NT2/D1 (cell line): ENCODE results near the gene HOXA5.
A peak's percentile ranks its signal among the peaks of the same experiment; 100 is the strongest.

Experiments
- DNase-seq: peaks from one replicate; pipeline ENCODE4 v3.0.0-alpha.2; 2011; ENCODE audit warnings: low read depth, low spot score
- H3K27me3 ChIP-seq: 2 replicates; pipeline ENCODE4 v1.6.0; 2011; ENCODE audit warnings: mild to moderate bottlenecking; ENCODE audit not compliant: insufficient read length, insufficient read depth
- H3K36me3 ChIP-seq: 2 replicates; pipeline ENCODE4 v1.6.1; 2011; ENCODE audit warnings: mild to moderate bottlenecking, low read length, mixed read lengths; ENCODE audit not compliant: insufficient read depth, insufficient read length
- H3K4me1 ChIP-seq: 2 replicates; pipeline ENCODE4 v1.5.1; 2011; ENCODE audit not compliant: insufficient read depth, insufficient read length
- H3K4me3 ChIP-seq: 2 replicates; pipeline ENCODE4 v1.5.1; 2011; ENCODE audit warnings: low read depth; ENCODE audit not compliant: insufficient read length
- H3K9ac ChIP-seq: 2 replicates; pipeline ENCODE4 v1.6.0; 2011; ENCODE audit warnings: low read depth; ENCODE audit not compliant: insufficient read length
- H3K9me3 ChIP-seq: 2 replicates; pipeline ENCODE4 v1.5.1; 2011; ENCODE audit warnings: mild to moderate bottlenecking, low read length; ENCODE audit not compliant: insufficient read depth
- SUZ12 ChIP-seq: IDR thresholded peaks from 2 replicates; pipeline ENCODE4 v1.6.1; 2011; ENCODE audit not compliant: insufficient read length, insufficient read depth; ENCODE audit errors: extremely low read depth
- YY1 ChIP-seq: IDR thresholded peaks from 2 replicates; pipeline ENCODE4 v1.6.1; 2011; ENCODE audit not compliant: insufficient read length, insufficient read depth
- ZNF274 ChIP-seq: IDR thresholded peaks from 2 replicates; pipeline ENCODE4 v1.6.1; 2011; ENCODE audit warnings: mild to moderate bottlenecking, low read depth, low read length

The HOXA5 gene

GRCh38 chr7:27174874-27175625, 31.6 kb upstream of the HOXA5 start:
- H3K9ac ChIP-seq, result no peak overlapping the region
- H3K9me3 ChIP-seq, result no peaks in the 10 kb centered on the region
- no peak for DNase-seq
- H3K4me3 ChIP-seq, result no peak overlapping the region
- H3K36me3 ChIP-seq, result no peaks in the 10 kb centered on the region
- H3K27me3 ChIP-seq, result peaks cover 100% of the 10 kb centered on the region
- peaks cover 15% of the 10 kb centered on the region for H3K4me1 ChIP-seq
- TF ChIP-seq ZNF274 (no peak), SUZ12 (no peak), YY1 (no peak)

GRCh38 chr7:27173956-27174873, 30.7 kb upstream of the HOXA5 start, which contains the start of gene HOXA10:
TSS of gene HOXA10 (minus strand) at chr7:27174320. CDS start at chr7:27174306, 14 bp downstream.
- H3K36me3 ChIP-seq, result no peaks in the 10 kb centered on the region
- peak within 1 kb of the TSS; percentile 18 for H3K4me3 ChIP-seq
- peaks cover 16% of the 10 kb centered on the region for H3K4me1 ChIP-seq
- H3K27me3 ChIP-seq, result peaks cover 100% of the 10 kb centered on the region
- no peaks in the 10 kb centered on the region for H3K9me3 ChIP-seq
- TF ChIP-seq ZNF274, result no peak
- no peak for TF ChIP-seq YY1
- TF ChIP-seq SUZ12, result no peak
- no peak within 1 kb of the TSS for H3K9ac ChIP-seq
- DNase-seq, result no peak

- H3K4me3 ChIP-seq, result peak overlapping the region; percentile 15
- no peak overlapping the region for H3K9ac ChIP-seq
- H3K4me1 ChIP-seq, result peaks cover 17% of the 10 kb centered on the region
- no peaks in the 10 kb centered on the region for H3K9me3 ChIP-seq
- peaks cover 100% of the 10 kb centered on the region for H3K27me3 ChIP-seq
- H3K36me3 ChIP-seq, result no peaks in the 10 kb centered on the region
- TF ChIP-seq YY1 (no peak), ZNF274 (no peak), SUZ12 (peak; percentile 77)
- DNase-seq, result no peak
Measured at GRCh38 chr7:27173511-27173955, 30.1 kb upstream of the HOXA5 start.

GRCh38 chr7:27172823-27173510, 29.5 kb upstream of the HOXA5 start:
- Histone ChIP-seq H3K9me3 (no peaks in the 10 kb centered on the region), H3K27me3 (peaks cover 100% of the 10 kb centered on the region), H3K4me3 (peak overlapping the region; percentile 15), H3K4me1 (peaks cover 17% of the 10 kb centered on the region), H3K36me3 (no peaks in the 10 kb centered on the region), H3K9ac (no peak overlapping the region)
- TF ChIP-seq YY1 (no peak), SUZ12 (peak; percentile 73), ZNF274 (no peak)
- DNase-seq, result no peak

- Histone ChIP-seq H3K27me3 (peaks cover 100% of the 10 kb centered on the region), H3K4me3 (no peak overlapping the region), H3K4me1 (peaks cover 17% of the 10 kb centered on the region), H3K9me3 (no peaks in the 10 kb centered on the region), H3K9ac (no peak overlapping the region), H3K36me3 (no peaks in the 10 kb centered on the region)
- no peak for DNase-seq
- no peak for TF ChIP-seq YY1
- TF ChIP-seq ZNF274, result no peak
- TF ChIP-seq SUZ12, result no peak
Measured at GRCh38 chr7:27172315-27172774, 28.9 kb upstream of the HOXA5 start.

GRCh38 chr7:27171637-27172314, 28.3 kb upstream of the HOXA5 start:
- DNase-seq, result no peak
- TF ChIP-seq YY1, result no peak
- peak; percentile 97 for TF ChIP-seq SUZ12
- Histone ChIP-seq H3K27me3 (peaks cover 100% of the 10 kb centered on the region), H3K36me3 (no peaks in the 10 kb centered on the region), H3K9me3 (no peaks in the 10 kb centered on the region), H3K9ac (no peak overlapping the region), H3K4me3 (no peak overlapping the region), H3K4me1 (peaks cover 17% of the 10 kb centered on the region)
